Left lobe of liver (tissue), 2 donors: ENCODE data around the gene TMEM185B. TPM values are rescaled to one million over a fixed set of nuclear protein-coding genes. Genes with fewer than 3 reads are reported as not detected.
A peak's percentile ranks its signal among the peaks of the same experiment; 100 is the strongest.
"Not testable (repeated sequence)": the region's sequence is repeated elsewhere in the genome, so short reads cannot be mapped to it uniquely, and the experiment has no call there.

ENCODE experiments used
- ATAC-seq: fragments of 200-7000 bp; cut with Tn5 transposase; one replicate; pipeline ENCODE4 v1.9.1; 2020; ENCODE audit warnings: mild to moderate bottlenecking, moderate library complexity
- DNase-seq: peaks from one replicate; pipeline ENCODE4 v3.0.0-alpha.2; 2020; ENCODE audit warnings: low spot score
- total RNA-seq: library from RNA; stranded (reverse); gene quantifications from one replicate; pipeline ENCODE4 v1.2.1, GENCODE V29; 2021
- donor health status: DM: no; HTN: no; CAD: no; lungs with moderate emphysema.
- donor health status: DM: no; HTN: yes; CAD: no.

Gene TMEM185B
- 3.4 TPM for total RNA-seq

- ATAC-seq, result peak; percentile 97
- peak; percentile 94 for DNase-seq
These were observed at the start of gene TMEM185B for GRCh38 chr2:120223034-120223912. TSS of gene TMEM185B (minus strand) at chr2:120223400. CDS start at chr2:120222976, 424 bp downstream.

- ATAC-seq, result no peak
These were observed 48.6 kb upstream of the TMEM185B start for GRCh38 chr2:120271711-120272379.

GRCh38 chr2:120269816-120270215, 46.6 kb upstream of the TMEM185B start:
- no peak for ATAC-seq
- no peak for DNase-seq

More at GRCh38 chr2:120271711-120272379, 48.6 kb upstream of the TMEM185B start:
- DNase-seq, result no peak

- ATAC-seq (no peak), DNase-seq (no peak)
These were observed 46.0 kb upstream of the TMEM185B start for GRCh38 chr2:120269076-120269744.

GRCh38 chr2:120267348-120267747, 44.1 kb upstream of the TMEM185B start:
- no peak for ATAC-seq
- DNase-seq, result no peak

- ATAC-seq (peak; percentile 13), DNase-seq (no peak)
These were observed 41.8 kb upstream of the TMEM185B start for GRCh38 chr2:120265006-120265405.

- DNase-seq (no peak), ATAC-seq (no peak)
These were observed 39.7 kb upstream of the TMEM185B start for GRCh38 chr2:120262761-120263428.

- ATAC-seq (no peak), DNase-seq (no peak)
These were observed 39.0 kb upstream of the TMEM185B start for GRCh38 chr2:120262150-120262549.

GRCh38 chr2:120261387-120262006, 38.3 kb upstream of the TMEM185B start:
- no peak for DNase-seq
- no peak for ATAC-seq

GRCh38 chr2:120260736-120261135, 37.5 kb upstream of the TMEM185B start:
- peak; percentile 34 for ATAC-seq
- no peak for DNase-seq

- DNase-seq, result not testable (repeated sequence)
These were observed 36.7 kb upstream of the TMEM185B start for GRCh38 chr2:120259939-120260338.

GRCh38 chr2:120258196-120258595, 35.0 kb upstream of the TMEM185B start:
- DNase-seq, result no peak
- ATAC-seq, result no peak

More at GRCh38 chr2:120259939-120260338, 36.7 kb upstream of the TMEM185B start:
- ATAC-seq, result not testable (repeated sequence)

- DNase-seq, result no peak
These were observed 34.3 kb upstream of the TMEM185B start for GRCh38 chr2:120257522-120257921.

GRCh38 chr2:120256651-120257000, 33.4 kb upstream of the TMEM185B start:
- DNase-seq (no peak), ATAC-seq (no peak)

More at GRCh38 chr2:120257522-120257921, 34.3 kb upstream of the TMEM185B start:
- no peak for ATAC-seq

GRCh38 chr2:120255986-120256650, 32.9 kb upstream of the TMEM185B start:
- no peak for ATAC-seq

GRCh38 chr2:120255071-120255470, 31.9 kb upstream of the TMEM185B start:
- DNase-seq (no peak), ATAC-seq (no peak)

More at GRCh38 chr2:120255986-120256650, 32.9 kb upstream of the TMEM185B start:
- DNase-seq, result no peak

- DNase-seq (no peak), ATAC-seq (no peak)
These were observed 31.0 kb upstream of the TMEM185B start for GRCh38 chr2:120254178-120254577.

GRCh38 chr2:120253021-120253882, 30.1 kb upstream of the TMEM185B start:
- ATAC-seq, result peak; percentile 70
- peak; percentile 83 for DNase-seq
